ENCODE results near the gene SRGAP2B.
"Not testable (repeated sequence)": the region's sequence is repeated elsewhere in the genome, so short reads cannot be mapped to it uniquely, and the experiment has no call there.

Gene SRGAP2B

GRCh38 chr1:145094655-145095211 is 395 bp downstream of the SRGAP2B start:
- not testable (repeated sequence) for DNase-seq (ENCODE audit: extremely low read depth, low read depth)
- peak overlapping the region; percentile 36 for H3K4me3 ChIP-seq (replicated peaks; ENCODE audit: low read depth, low read length)

DNA sequence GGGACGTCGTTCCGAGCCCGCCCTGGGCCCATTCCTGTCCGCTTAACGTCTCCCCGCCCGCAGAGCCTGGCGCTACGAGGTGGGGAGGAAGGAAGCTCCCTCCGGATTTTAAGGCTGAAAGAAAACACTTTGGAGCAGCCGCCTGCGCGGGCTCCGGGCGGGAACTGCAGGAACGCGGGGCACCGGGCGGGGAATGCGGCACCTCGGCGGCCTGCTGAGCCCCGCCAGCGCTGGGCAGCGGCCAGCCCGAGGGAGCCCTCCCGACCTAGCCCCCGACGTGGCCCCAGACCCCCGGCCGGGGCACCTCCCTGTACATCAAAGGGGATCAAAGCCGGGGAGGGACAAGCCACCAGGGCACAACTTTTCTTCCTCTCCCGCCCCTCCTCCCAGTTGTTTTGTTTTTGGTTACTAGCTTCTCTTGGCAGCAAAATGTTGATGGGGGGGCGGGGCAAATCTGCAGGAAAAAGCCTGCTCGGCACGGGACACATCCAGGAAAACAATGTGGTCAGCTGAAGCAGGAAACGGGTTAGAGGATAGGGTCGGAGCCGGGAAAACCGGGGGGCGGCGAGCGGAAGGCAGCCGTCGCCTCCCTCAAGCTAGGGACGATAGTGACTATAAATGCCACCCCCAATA is 1.5 kb downstream of the SRGAP2B start:
- H3K4me3 ChIP-seq (replicated peaks; ENCODE audit: low read depth, low read length) = peak overlapping the region; percentile 43
- not testable (repeated sequence) for DNase-seq (ENCODE audit: extremely low read depth, low read depth)

- H3K4me3 ChIP-seq (replicated peaks; ENCODE audit: low read depth, low read length); DNase-seq (ENCODE audit: extremely low read depth, low read depth): not testable (repeated sequence)
Measured at GRCh38 chr1:145082483-145083255, 12.5 kb downstream of the SRGAP2B start.

DNA sequence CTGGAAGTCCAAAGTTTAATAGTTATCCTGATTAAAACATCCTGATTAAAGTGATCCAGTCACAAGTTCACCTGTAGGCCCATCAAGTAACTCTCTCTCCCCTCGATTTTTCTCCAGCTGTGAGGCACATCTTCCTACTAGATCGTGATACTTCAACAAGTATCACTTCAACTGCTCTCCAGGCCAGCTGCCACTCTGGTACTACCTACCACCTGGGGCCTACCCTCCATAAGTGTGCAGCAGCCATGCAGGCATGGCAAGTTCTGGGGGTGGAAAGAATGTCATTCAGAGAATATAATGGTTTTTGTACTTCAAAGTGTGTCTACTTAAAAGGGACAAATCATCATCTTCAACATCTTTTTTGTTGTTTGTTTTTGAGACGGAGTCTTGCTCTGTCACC is 14.9 kb downstream of the SRGAP2B start:
- DNase-seq (ENCODE audit: extremely low read depth, low read depth); H3K4me3 ChIP-seq (replicated peaks; ENCODE audit: low read depth, low read length): not testable (repeated sequence)

- not testable (repeated sequence) for H3K4me3 ChIP-seq (replicated peaks; ENCODE audit: low read depth, low read length); DNase-seq (ENCODE audit: extremely low read depth, low read depth)
Measured at GRCh38 chr1:145079737-145080136, 15.4 kb downstream of the SRGAP2B start.

DNA sequence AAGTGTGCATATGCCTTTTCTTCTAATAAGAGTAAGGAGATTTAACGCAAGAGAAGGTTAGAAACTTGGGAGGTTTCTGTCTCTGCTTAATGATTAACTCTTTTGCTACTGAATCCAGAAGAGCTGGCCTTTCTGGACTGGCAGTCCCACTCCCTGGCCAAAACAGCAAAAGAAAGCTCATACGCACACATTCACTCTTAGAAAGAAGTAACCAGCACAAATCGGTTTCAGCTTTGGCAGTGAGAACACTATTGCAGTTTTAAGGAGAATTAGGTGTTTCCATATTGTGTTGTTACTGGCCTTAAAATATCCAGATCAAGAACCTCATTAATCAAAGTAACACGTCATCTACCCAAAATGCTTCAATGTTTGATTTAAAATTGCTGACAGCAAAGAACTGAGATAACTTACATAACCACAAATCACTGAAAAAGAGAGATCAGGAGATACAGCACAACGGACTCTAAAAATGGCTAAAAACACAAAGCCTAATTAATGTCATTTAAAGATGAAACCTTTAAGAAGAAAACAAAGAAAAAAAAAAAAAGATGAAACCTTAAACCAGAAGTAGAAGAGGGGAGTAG is 16.2 kb downstream of the SRGAP2B start:
- not testable (repeated sequence) for DNase-seq (ENCODE audit: extremely low read depth, low read depth); H3K4me3 ChIP-seq (replicated peaks; ENCODE audit: low read depth, low read length)

DNA sequence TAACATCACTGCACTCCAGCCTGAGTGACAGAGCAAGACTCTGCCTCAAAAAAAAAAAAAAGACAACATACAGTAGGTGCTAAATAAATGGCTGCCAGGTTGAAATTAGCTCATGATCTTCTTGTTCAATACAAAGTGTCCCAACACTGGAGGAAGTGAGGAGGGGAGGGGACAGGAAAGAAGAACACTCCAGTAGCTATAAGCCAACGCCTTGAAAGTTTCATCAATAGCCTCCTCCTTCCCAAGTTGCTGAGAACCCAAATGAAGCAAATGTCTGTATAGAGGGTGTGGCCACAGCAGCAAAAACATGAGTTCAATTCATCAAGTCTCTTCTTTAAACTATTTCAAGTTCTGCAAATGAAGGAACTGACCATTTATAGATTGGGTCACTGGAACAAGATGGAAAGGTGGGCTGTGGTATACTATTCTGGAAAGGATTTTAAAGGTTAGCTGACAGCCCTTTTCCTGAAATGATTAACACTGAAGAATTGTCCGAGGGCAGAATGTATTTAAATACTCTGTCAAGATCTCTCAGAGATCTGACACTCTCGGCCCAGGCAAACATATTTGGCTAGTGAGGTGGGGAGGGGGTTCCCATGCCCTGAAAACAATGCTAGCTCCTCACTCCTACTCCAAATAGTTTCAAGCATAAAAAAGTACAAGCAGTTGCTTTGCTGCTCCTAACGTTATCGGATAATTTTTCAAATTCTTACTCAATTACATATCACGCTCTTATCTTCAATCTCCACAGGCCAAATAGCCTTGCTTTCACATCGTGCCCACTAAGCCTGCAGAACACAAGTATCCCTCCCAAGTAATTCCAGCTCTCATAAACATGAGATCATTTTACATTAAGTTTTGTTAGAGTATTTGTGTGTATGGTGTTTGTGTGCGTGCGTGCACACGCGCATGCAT is 17.0 kb downstream of the SRGAP2B start:
- not testable (repeated sequence) for DNase-seq (ENCODE audit: extremely low read depth, low read depth)

GRCh38 chr1:145076877-145077276 is 18.3 kb downstream of the SRGAP2B start:
- DNase-seq (ENCODE audit: extremely low read depth, low read depth); H3K4me3 ChIP-seq (replicated peaks; ENCODE audit: low read depth, low read length): not testable (repeated sequence)

More for the DNA sequence above, 17.0 kb downstream of the SRGAP2B start:
- H3K4me3 ChIP-seq (replicated peaks; ENCODE audit: low read depth, low read length) = not testable (repeated sequence)

GRCh38 chr1:145074021-145074559 is 21.0 kb downstream of the SRGAP2B start:
- not testable (repeated sequence) for H3K4me3 ChIP-seq (replicated peaks; ENCODE audit: low read depth, low read length); DNase-seq (ENCODE audit: extremely low read depth, low read depth)

- not testable (repeated sequence) for DNase-seq (ENCODE audit: extremely low read depth, low read depth); H3K4me3 ChIP-seq (replicated peaks; ENCODE audit: low read depth, low read length)
Measured at GRCh38 chr1:145071569-145071968, 23.6 kb downstream of the SRGAP2B start.

DNA sequence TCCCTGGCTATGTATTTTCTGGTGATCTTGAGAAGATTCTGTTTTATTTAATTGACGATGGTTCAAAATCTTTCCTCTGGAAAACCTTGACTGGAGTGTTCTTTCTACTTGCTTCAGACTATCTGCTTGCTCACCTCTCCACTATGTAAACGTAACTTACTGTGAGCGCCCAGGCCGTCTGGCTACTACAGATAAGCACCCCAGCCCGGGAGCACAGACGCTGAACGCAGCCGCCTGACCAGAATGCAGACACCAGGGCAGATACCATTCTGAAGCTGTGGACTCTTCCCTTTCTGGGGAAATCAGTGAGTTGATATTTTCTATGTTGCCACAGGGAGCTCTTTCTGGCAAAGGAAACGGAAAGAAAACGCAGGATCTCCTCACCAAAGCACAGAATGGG is 28.6 kb downstream of the SRGAP2B start:
- DNase-seq (ENCODE audit: extremely low read depth, low read depth); H3K4me3 ChIP-seq (replicated peaks; ENCODE audit: low read depth, low read length): not testable (repeated sequence)

GRCh38 chr1:145065194-145065826 is 29.8 kb downstream of the SRGAP2B start:
- not testable (repeated sequence) for H3K4me3 ChIP-seq (replicated peaks; ENCODE audit: low read depth, low read length); DNase-seq (ENCODE audit: extremely low read depth, low read depth)

DNA sequence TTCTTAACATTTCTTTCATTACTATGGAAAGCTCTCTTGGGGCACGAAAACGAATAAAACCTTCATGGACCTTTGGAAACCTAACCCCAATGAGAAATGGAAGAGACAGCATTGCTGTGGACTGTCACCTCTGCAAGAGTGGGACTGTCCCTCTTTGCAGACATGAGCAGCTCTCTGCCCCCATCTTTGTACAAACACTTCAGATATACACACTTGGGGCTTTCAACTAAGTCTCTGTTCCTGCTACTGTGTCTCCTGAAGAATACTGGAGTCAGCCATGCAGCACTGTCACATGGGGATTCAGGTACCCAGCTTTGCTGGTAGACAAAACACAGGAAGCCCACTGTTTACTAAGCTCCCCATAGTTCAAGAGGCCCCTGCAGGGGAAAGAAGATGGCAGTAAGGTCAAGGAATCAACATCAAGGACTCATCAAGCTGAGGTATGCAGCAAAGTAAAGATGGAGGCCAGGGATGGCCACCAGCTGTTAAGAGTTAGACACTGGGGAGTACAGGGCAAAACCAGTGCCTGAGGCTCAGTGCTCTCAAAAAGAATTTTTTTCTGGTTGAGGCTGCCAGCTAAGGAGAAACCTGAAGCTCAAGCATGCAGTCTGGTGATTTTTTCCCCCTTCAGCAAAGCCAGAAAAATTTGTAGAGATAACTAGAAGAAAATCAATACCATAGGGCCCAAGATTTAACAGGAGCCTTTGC is 31.0 kb downstream of the SRGAP2B start:
- peak; percentile 0 for DNase-seq (ENCODE audit: extremely low read depth, low read depth)

GRCh38 chr1:145063285-145063684 is 31.8 kb downstream of the SRGAP2B start:
- DNase-seq (ENCODE audit: extremely low read depth, low read depth); H3K4me3 ChIP-seq (replicated peaks; ENCODE audit: low read depth, low read length): not testable (repeated sequence)

More for the DNA sequence above, 31.0 kb downstream of the SRGAP2B start:
- H3K4me3 ChIP-seq (replicated peaks; ENCODE audit: low read depth, low read length) = not testable (repeated sequence)

- DNase-seq (ENCODE audit: extremely low read depth, low read depth); H3K4me3 ChIP-seq (replicated peaks; ENCODE audit: low read depth, low read length): not testable (repeated sequence)
Measured at GRCh38 chr1:145058184-145058583, 36.9 kb downstream of the SRGAP2B start.

DNA sequence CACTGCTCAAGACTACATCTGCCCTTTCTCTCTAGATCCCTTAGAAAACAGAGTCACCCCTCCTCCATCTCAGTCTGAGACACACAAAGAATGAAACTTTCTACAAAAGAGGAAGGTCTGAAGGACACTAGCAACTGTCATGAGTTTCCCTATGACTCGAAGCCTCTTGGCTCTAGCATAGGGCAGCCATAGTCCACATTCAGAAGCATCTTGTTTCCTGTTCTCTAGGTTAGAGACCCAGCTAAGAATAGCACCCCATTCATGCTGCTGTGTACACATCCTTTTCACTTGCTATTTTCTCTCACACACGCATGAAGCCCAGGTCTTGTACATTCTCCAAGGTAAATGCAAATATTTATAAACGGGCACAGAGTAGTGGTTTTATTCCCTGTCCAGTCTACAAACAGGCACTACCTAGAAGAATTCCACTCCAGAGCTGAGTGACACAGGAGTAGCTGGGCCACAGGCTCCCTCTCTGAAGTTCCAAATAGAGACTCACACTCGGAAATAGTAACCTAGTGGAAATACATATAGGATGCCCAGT is 39.8 kb downstream of the SRGAP2B start:
- H3K4me3 ChIP-seq (replicated peaks; ENCODE audit: low read depth, low read length); DNase-seq (ENCODE audit: extremely low read depth, low read depth): not testable (repeated sequence)
